H1 (cell line): Measurements from ENCODE around the gene SLC35F6.

ENCODE experiments used
- ATF3 ChIP-seq: IDR thresholded peaks from 2 replicates; pipeline ENCODE4 v1.6.1; 2011; ENCODE audit warnings: low read depth, mild to moderate bottlenecking, low read length; ENCODE audit not compliant: insufficient read depth
- CEBPB ChIP-seq: IDR thresholded peaks from 2 replicates; pipeline ENCODE4 v1.6.1; 2012; ENCODE audit warnings: low read depth, low read length
- CHD1 ChIP-seq: IDR thresholded peaks from 2 replicates; pipeline ENCODE4 v1.6.1; 2012; ENCODE audit warnings: low read depth, low read length, improper control_type of control experiment
- CREB1 ChIP-seq: IDR thresholded peaks from 2 replicates; pipeline ENCODE4 v1.6.1; 2012; ENCODE audit warnings: inconsistent platforms
- CTCF ChIP-seq, 3 experiments: IDR thresholded peaks; 1 replicate in 2 of 3; 2 replicates in 1 of 3; pipeline versions ENCODE4 v1.5.1 to v1.6.1; 2011; ENCODE audit warnings: low read length in 3 of 3, mild to moderate bottlenecking in 3 of 3, inconsistent platforms in 2 of 3, low read depth in 1 of 3, moderate library complexity in 1 of 3; ENCODE audit not compliant: insufficient read depth in 1 of 3; ENCODE audit errors: control extremely low read depth in 1 of 3
- E2F6 ChIP-seq: IDR thresholded peaks from 2 replicates; pipeline ENCODE4 v1.6.1; 2012; ENCODE audit warnings: inconsistent platforms
- EZH2 ChIP-seq: fragments of 200-600 bp; sonication (generic); IDR thresholded peaks from 2 replicates; pipeline ENCODE4 v1.7.1; 2012; ENCODE audit warnings: low read depth, mild to moderate bottlenecking, moderate library complexity, low read length, inconsistent platforms; ENCODE audit not compliant: severe bottlenecking
- FOSL1 ChIP-seq: IDR thresholded peaks from 2 replicates; pipeline ENCODE4 v1.6.1; 2011; ENCODE audit warnings: mild to moderate bottlenecking, low read depth, low read length, moderate library complexity; ENCODE audit not compliant: insufficient read depth
- GABPA ChIP-seq: IDR thresholded peaks from 2 replicates; pipeline ENCODE4 v1.6.1; 2011; ENCODE audit warnings: mild to moderate bottlenecking, low read length, moderate library complexity, borderline replicate concordance; ENCODE audit not compliant: insufficient read depth
- POLR2A ChIP-seq, 2 experiments: IDR thresholded peaks; 1 replicate in 1 of 2; 2 replicates in 1 of 2; pipeline ENCODE4 v1.6.1; 2011; ENCODE audit warnings: low read depth in 2 of 2, low read length in 2 of 2, mild to moderate bottlenecking in 2 of 2; ENCODE audit errors: control extremely low read depth in 1 of 2
- POU5F1 ChIP-seq: IDR thresholded peaks from 2 replicates; pipeline ENCODE4 v1.6.1; 2011; ENCODE audit warnings: low read depth, mild to moderate bottlenecking, low read length, moderate library complexity
- SAP30 ChIP-seq: fragments of 300-600 bp; sonication (generic); IDR thresholded peaks from 2 replicates; pipeline ENCODE4 v1.7.1; 2012; ENCODE audit warnings: low read length, moderate library complexity, mild to moderate bottlenecking, inconsistent platforms; ENCODE audit not compliant: insufficient read depth, insufficient replicate concordance
- USF2 ChIP-seq: IDR thresholded peaks from 2 replicates; pipeline ENCODE4 v1.6.1; 2011; ENCODE audit warnings: low read length, improper control_type of control experiment
- YY1 ChIP-seq: IDR thresholded peaks from 2 replicates; pipeline ENCODE4 v1.6.1; 2011; ENCODE audit warnings: low read depth, mild to moderate bottlenecking, low read length

GRCh38 chr2:26809211-26809610, 45.1 kb downstream of the SLC35F6 start:
- TF ChIP-seq ATF3 (no peak), CREB1 (no peak), SAP30 (no peak), POLR2A (IDR thresholded peaks at IDR 0.05; ENCODE audit: control extremely low read depth in 1 of 2, low read depth in 2 of 2, low read length in 2 of 2) (no peak), CTCF (IDR thresholded peaks at IDR 0.05; ENCODE audit: control extremely low read depth in 1 of 3, insufficient read depth in 1 of 3, low read depth in 1 of 3, low read length in 3 of 3) (no peak), E2F6 (no peak), EZH2 (no peak), FOSL1 (no peak), YY1 (no peak), CEBPB (no peak), POU5F1 (no peak), CHD1 (no peak), GABPA (no peak), USF2 (no peak)
